Breast epithelium (tissue), 3 donors: ENCODE results near the gene ABCC1.

ENCODE experiments used
- POLR2A ChIP-seq: fragments of 450-650 bp; IDR thresholded peaks from one replicate; pipeline ENCODE4 v1.6.1; 2016; ENCODE audit warnings: antibody characterized with exemption, mild to moderate bottlenecking, moderate library complexity
- TF ChIP-seq, protein P1 (sequence below), 3 donors: fragments of 450-650 bp; IDR thresholded peaks; one replicate each; pipeline ENCODE4 v1.5.1; 2016 to 2017; ENCODE audit warnings: antibody characterized with exemption in 3 of 3, mild to moderate bottlenecking in 3 of 3, moderate library complexity in 3 of 3

DNA sequence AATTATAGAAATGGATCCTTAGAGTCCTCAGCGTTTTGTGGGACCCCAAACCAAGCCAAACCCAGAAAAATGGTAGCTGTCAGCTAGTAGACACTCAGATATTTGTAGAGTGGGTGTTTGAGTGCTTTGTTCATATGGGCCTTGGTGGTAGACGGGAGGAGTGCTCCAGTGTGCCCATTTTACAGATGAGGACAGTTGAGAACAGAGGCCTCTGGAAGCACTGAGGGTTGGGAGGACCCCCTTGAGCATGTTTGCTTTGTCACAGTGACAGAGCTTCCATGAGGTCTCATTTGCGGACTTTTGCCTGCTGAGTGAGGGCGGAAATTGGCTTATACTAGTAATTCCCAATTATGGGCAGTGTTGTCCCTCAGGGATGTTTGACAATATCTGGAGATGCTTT is 162.2 kb downstream of the ABCC1 start:
- TF ChIP-seq, protein P1, sequence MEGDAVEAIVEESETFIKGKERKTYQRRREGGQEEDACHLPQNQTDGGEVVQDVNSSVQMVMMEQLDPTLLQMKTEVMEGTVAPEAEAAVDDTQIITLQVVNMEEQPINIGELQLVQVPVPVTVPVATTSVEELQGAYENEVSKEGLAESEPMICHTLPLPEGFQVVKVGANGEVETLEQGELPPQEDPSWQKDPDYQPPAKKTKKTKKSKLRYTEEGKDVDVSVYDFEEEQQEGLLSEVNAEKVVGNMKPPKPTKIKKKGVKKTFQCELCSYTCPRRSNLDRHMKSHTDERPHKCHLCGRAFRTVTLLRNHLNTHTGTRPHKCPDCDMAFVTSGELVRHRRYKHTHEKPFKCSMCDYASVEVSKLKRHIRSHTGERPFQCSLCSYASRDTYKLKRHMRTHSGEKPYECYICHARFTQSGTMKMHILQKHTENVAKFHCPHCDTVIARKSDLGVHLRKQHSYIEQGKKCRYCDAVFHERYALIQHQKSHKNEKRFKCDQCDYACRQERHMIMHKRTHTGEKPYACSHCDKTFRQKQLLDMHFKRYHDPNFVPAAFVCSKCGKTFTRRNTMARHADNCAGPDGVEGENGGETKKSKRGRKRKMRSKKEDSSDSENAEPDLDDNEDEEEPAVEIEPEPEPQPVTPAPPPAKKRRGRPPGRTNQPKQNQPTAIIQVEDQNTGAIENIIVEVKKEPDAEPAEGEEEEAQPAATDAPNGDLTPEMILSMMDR (IDR thresholded peaks at IDR 0.05): no peak
- TF ChIP-seq POLR2A: no peak
